DOHH2 (cell line): Measurements from ENCODE around the gene OTOP3.

Source experiments
- H3F3A ChIP-seq: fragments of 200-600 bp; sonication (generic), shearing (Covaris generic); 2 replicates; pipeline ENCODE4 v1.6.0; 2016; ENCODE audit warnings: antibody characterized with exemption, mild to moderate bottlenecking; ENCODE audit not compliant: control insufficient read depth, insufficient read depth
- H3K27ac ChIP-seq: fragments of 200-600 bp; sonication (generic); 2 replicates; pipeline ENCODE4 v1.5.1; 2014; ENCODE audit warnings: low read depth, mild to moderate bottlenecking, low read length, moderate library complexity
- H3K27me3 ChIP-seq: fragments of 200-600 bp; sonication (generic); 2 replicates; pipeline ENCODE4 v1.6.1; 2014; ENCODE audit warnings: mild to moderate bottlenecking, low read length, mixed read lengths; ENCODE audit not compliant: control insufficient read depth
- H3K36me3 ChIP-seq: fragments of 200-600 bp; sonication (generic); 2 replicates; pipeline ENCODE4 v1.6.1; 2014; ENCODE audit warnings: mild to moderate bottlenecking, low read length, moderate library complexity, mixed read lengths; ENCODE audit not compliant: control insufficient read depth
- H3K4me1 ChIP-seq: fragments of 200-600 bp; sonication (generic); 2 replicates; pipeline ENCODE4 v1.6.1; 2014; ENCODE audit warnings: mild to moderate bottlenecking, low read length, mixed read lengths; ENCODE audit not compliant: control insufficient read depth
- H3K4me2 ChIP-seq: fragments of 200-600 bp; sonication (generic); 2 replicates; pipeline ENCODE4 v1.6.0; 2014; ENCODE audit warnings: mild to moderate bottlenecking, low read length, moderate library complexity
- H3K4me3 ChIP-seq: fragments of 200-600 bp; sonication (generic); 2 replicates; pipeline ENCODE4 v1.5.1; 2014; ENCODE audit warnings: mild to moderate bottlenecking, low read length, mixed read lengths
- H3K79me2 ChIP-seq: fragments of 200-600 bp; sonication (generic); 2 replicates; pipeline ENCODE4 v1.6.1; 2014; ENCODE audit warnings: mild to moderate bottlenecking, low read length, mixed read lengths; ENCODE audit not compliant: control insufficient read depth
- H3K9me2 ChIP-seq: fragments of 200-600 bp; sonication (generic); replicated peaks from 2 replicates; pipeline ENCODE4 v1.6.1; 2014; ENCODE audit warnings: mild to moderate bottlenecking, low read length, mixed read lengths; ENCODE audit not compliant: control insufficient read depth
- H3K9me3 ChIP-seq: fragments of 200-600 bp; sonication (generic); 2 replicates; pipeline ENCODE4 v1.6.1; 2014; ENCODE audit warnings: antibody characterized with exemption, low read length, mixed read lengths; ENCODE audit not compliant: control insufficient read depth, insufficient read depth
- H4K20me1 ChIP-seq: fragments of 200-600 bp; sonication (generic); 2 replicates; pipeline ENCODE4 v1.6.0; 2014; ENCODE audit warnings: low read depth, mild to moderate bottlenecking, antibody characterized with exemption, low read length, moderate library complexity; ENCODE audit not compliant: control insufficient read depth, insufficient read depth
- CTCF ChIP-seq: fragments of 200-600 bp; sonication (generic); IDR thresholded peaks from one replicate; pipeline ENCODE4 v1.5.1; 2014; ENCODE audit warnings: antibody characterized with exemption, mild to moderate bottlenecking, low read depth, low read length; ENCODE audit not compliant: poor library complexity, severe bottlenecking
- EZH2phosphoT487 ChIP-seq: fragments of 200-600 bp; sonication (generic); IDR thresholded peaks from 2 replicates; pipeline ENCODE4 v1.6.1; 2017; ENCODE audit warnings: borderline replicate concordance, mild to moderate bottlenecking, antibody characterized with exemption, low read length, moderate library complexity, mixed read lengths

The OTOP3 gene

GRCh38 chr17:74892013-74892841 is 43.5 kb upstream of the OTOP3 start:
- no peaks in the 10 kb centered on the region for H3K79me2 ChIP-seq
- H3K4me3 ChIP-seq = no peak overlapping the region
- H4K20me1 ChIP-seq = no peaks in the 10 kb centered on the region
- H3K27ac ChIP-seq = no peak overlapping the region
- no peak overlapping the region for H3K4me2 ChIP-seq
- no peaks in the 10 kb centered on the region for H3K4me1 ChIP-seq
- H3K9me3 ChIP-seq = no peaks in the 10 kb centered on the region
- H3F3A ChIP-seq = no peaks in the 10 kb centered on the region
- no peaks in the 10 kb centered on the region for H3K9me2 ChIP-seq
- H3K27me3 ChIP-seq = 0 out of 2 replicates have a peak, but pooled peaks cover 2% of the 10 kb centered on the region
- TF ChIP-seq CTCF (no peak), EZH2phosphoT487 (no peak)
- H3K36me3 ChIP-seq = no peaks in the 10 kb centered on the region

- Histone ChIP-seq H3K27ac (no peak within 1 kb of the TSS), H3K4me2 (no peak within 1 kb of the TSS), H3K36me3 (no peaks in the 10 kb centered on the region), H3K9me2 (no peaks in the 10 kb centered on the region), H3K4me1 (no peaks in the 10 kb centered on the region), H4K20me1 (no peaks in the 10 kb centered on the region), H3K4me3 (no peak within 1 kb of the TSS), H3K9me3 (no peaks in the 10 kb centered on the region), H3F3A (no peaks in the 10 kb centered on the region), H3K27me3 (no peaks in the 10 kb centered on the region), H3K79me2 (no peaks in the 10 kb centered on the region)
- no peak for TF ChIP-seq EZH2phosphoT487
- no peak for TF ChIP-seq CTCF
Observed at GRCh38 chr17:74892974-74893911, 42.5 kb upstream of the OTOP3 start, which contains the start of gene FADS6. TSS of gene FADS6 (minus strand) at chr17:74893633. CDS start at chr17:74893595, 38 bp downstream.

GRCh38 chr17:74893936-74894671 is 41.6 kb upstream of the OTOP3 start:
- H3K27me3 ChIP-seq = no peaks in the 10 kb centered on the region
- no peaks in the 10 kb centered on the region for H3K9me2 ChIP-seq
- TF ChIP-seq EZH2phosphoT487 (no peak), CTCF (no peak)
- H3K36me3 ChIP-seq = no peaks in the 10 kb centered on the region
- H3K4me2 ChIP-seq = no peak overlapping the region
- no peaks in the 10 kb centered on the region for H3K79me2 ChIP-seq
- H3K27ac ChIP-seq = no peak overlapping the region
- H3F3A ChIP-seq = no peaks in the 10 kb centered on the region
- H4K20me1 ChIP-seq = no peaks in the 10 kb centered on the region
- no peaks in the 10 kb centered on the region for H3K9me3 ChIP-seq
- H3K4me1 ChIP-seq = no peaks in the 10 kb centered on the region
- no peak overlapping the region for H3K4me3 ChIP-seq
